Neural crest cell (in vitro differentiated cells): ENCODE results near the gene SAYSD1. TPM values are rescaled to one million over a fixed set of nuclear protein-coding genes. Genes with fewer than 3 reads are reported as not detected.

ENCODE experiments used
- DNase-seq: peaks from one replicate; pipeline ENCODE4 v3.0.0; 2021; ENCODE audit warnings: low read depth, mixed read lengths, low spot score
- H3K27ac Mint-ChIP-seq: one replicate; pipeline ENCODE4 v1.8.0; 2021; ENCODE audit warnings: mild to moderate bottlenecking, mixed read lengths; ENCODE audit not compliant: unreplicated experiment
- H3K27me3 Mint-ChIP-seq: 2 replicates; pipeline ENCODE4 v1.8.0; 2021; ENCODE audit warnings: low read depth, mild to moderate bottlenecking, mixed read lengths
- H3K36me3 Mint-ChIP-seq: 2 replicates; pipeline ENCODE4 v1.8.0; 2021; ENCODE audit warnings: low read depth, mild to moderate bottlenecking, mixed read lengths
- H3K4me1 Mint-ChIP-seq: 2 replicates; pipeline ENCODE4 v1.8.0; 2021; ENCODE audit warnings: mixed read lengths
- H3K4me3 Mint-ChIP-seq: one replicate; pipeline ENCODE4 v1.8.0; 2021; ENCODE audit warnings: mild to moderate bottlenecking, mixed read lengths
- H3K9me3 Mint-ChIP-seq: 2 replicates; pipeline ENCODE4 v1.8.0; 2021; ENCODE audit warnings: mixed read lengths
- total RNA-seq: library from RNA; stranded (reverse); gene quantifications from 2 replicates; pipeline ENCODE4 v1.2.1, GENCODE V29; 2021
- TF ChIP-seq, protein P1 (sequence below): fragments of 200-600 bp; sonication (generic); conservative IDR thresholded peaks from 2 replicates; pipeline ENCODE4 v1.5.0; 2021; ENCODE audit warnings: antibody characterized with exemption, mild to moderate bottlenecking

Gene SAYSD1
- total RNA-seq, 1 donor from 2014 or later = 13.4 TPM

DNA sequence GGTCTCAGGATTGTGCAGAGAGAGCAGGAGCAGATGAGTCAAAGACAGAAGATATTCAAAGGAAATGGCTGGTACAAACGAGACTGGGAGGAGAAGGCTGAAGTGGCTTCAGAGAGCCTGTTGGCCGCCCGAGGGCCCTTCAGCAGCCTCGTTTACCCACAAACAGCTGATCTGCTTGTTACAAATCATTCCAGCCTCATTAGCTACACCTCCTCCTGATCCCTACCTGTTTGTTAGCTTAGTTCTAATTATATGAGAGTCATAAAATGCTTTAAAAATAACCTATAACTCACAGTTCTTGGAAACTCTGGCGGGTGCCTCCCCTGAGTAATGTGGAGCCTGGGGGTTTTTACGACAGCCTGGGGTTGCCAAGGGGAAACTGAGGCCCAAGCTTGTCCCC, 53.8 kb downstream of the SAYSD1 start:
- Mint-ChIP-seq H3K9me3 (no peaks in the 10 kb centered on the region), H3K4me1 (no peaks in the 10 kb centered on the region), H3K27me3 (peaks cover 9% of the 10 kb centered on the region), H3K27ac (no peak overlapping the region), H3K36me3 (no peaks in the 10 kb centered on the region), H3K4me3 (no peak overlapping the region)
- TF ChIP-seq, protein P1, sequence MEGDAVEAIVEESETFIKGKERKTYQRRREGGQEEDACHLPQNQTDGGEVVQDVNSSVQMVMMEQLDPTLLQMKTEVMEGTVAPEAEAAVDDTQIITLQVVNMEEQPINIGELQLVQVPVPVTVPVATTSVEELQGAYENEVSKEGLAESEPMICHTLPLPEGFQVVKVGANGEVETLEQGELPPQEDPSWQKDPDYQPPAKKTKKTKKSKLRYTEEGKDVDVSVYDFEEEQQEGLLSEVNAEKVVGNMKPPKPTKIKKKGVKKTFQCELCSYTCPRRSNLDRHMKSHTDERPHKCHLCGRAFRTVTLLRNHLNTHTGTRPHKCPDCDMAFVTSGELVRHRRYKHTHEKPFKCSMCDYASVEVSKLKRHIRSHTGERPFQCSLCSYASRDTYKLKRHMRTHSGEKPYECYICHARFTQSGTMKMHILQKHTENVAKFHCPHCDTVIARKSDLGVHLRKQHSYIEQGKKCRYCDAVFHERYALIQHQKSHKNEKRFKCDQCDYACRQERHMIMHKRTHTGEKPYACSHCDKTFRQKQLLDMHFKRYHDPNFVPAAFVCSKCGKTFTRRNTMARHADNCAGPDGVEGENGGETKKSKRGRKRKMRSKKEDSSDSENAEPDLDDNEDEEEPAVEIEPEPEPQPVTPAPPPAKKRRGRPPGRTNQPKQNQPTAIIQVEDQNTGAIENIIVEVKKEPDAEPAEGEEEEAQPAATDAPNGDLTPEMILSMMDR = no peak
- no peak for DNase-seq

DNA sequence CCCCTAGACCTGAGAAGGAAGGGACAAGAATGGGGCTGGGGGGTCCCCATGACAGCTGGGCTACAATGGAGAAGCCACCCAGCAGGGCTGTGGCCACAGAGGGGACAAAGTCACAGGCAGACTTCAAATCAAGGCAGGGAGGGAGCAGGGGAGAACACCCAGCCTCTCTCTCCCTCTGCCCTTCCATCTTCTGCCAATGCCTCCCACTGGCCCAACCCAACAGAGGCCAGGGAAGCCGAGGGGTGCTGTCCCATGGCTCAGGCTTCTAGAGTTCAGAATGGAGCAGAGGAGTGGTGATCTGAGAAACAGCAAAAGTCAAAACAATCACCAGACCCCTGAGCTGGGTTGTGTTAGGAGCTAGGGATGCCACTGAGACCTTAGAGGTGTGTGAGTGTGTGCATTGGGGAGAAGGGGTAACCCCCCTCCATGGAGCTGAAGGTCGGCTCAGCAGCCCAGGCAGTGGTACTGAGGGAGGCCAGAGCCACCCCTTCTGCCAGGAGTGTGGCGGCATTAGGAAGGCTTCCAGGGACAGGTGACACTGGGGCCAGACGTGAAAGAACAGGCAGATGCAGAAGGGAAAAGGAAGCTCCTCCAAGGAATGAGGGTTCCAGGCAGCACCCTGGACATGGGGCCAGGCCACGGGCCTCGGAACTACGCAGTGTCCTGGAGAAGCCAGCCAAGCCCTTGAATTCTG, 54.4 kb downstream of the SAYSD1 start:
- no peak overlapping the region for H3K4me3 Mint-ChIP-seq
- no peak overlapping the region for H3K27ac Mint-ChIP-seq
- peaks cover 9% of the 10 kb centered on the region for H3K27me3 Mint-ChIP-seq
- H3K9me3 Mint-ChIP-seq = no peaks in the 10 kb centered on the region
- H3K36me3 Mint-ChIP-seq = no peaks in the 10 kb centered on the region
- no peak for DNase-seq
- H3K4me1 Mint-ChIP-seq = no peaks in the 10 kb centered on the region
- TF ChIP-seq, protein P1 = no peak

DNA sequence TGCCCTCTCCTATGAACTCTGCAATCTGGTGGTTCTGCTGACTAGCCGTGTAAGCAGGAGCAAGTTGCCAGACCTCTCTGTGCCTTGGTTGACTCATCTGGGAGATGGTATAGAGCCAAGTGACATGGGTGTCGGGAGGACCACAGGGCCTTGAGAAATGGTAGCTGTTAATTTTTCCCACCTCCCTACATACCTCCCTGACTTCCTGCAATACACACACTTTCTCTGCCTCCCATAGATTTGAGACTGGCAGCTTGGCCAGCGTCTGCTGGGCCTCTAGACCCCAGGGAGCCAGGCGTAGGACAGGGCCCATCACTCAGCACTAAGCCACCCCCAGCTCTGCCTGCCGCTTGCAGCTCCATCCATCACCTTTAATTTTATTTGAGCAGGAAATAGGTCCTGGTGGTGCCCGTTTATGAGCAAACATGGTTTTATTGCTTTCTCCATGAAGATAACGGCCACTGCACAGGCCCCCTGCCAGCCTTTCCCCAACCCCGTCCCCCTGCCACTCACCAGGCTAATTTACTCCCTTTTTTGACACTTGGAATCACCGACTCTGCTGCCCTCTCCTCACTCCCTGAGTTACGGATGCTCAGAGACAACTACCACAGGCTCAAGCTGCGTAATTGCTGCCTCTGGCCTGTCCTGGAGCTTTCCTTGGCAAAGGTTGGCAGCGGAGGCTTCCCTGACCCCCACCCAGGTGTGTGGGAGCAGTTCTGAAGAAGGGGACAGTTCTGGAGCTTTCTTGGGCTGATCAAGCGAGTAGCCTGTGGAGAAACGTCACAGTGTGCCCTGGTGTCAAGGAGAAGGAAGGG, 55.3 kb downstream of the SAYSD1 start:
- H3K4me1 Mint-ChIP-seq = no peaks in the 10 kb centered on the region
- no peaks in the 10 kb centered on the region for H3K9me3 Mint-ChIP-seq
- H3K4me3 Mint-ChIP-seq = no peak overlapping the region
- TF ChIP-seq, protein P1 = no peak
- no peaks in the 10 kb centered on the region for H3K36me3 Mint-ChIP-seq
- no peak for DNase-seq
- no peak overlapping the region for H3K27ac Mint-ChIP-seq
- peaks cover 4% of the 10 kb centered on the region for H3K27me3 Mint-ChIP-seq

DNA sequence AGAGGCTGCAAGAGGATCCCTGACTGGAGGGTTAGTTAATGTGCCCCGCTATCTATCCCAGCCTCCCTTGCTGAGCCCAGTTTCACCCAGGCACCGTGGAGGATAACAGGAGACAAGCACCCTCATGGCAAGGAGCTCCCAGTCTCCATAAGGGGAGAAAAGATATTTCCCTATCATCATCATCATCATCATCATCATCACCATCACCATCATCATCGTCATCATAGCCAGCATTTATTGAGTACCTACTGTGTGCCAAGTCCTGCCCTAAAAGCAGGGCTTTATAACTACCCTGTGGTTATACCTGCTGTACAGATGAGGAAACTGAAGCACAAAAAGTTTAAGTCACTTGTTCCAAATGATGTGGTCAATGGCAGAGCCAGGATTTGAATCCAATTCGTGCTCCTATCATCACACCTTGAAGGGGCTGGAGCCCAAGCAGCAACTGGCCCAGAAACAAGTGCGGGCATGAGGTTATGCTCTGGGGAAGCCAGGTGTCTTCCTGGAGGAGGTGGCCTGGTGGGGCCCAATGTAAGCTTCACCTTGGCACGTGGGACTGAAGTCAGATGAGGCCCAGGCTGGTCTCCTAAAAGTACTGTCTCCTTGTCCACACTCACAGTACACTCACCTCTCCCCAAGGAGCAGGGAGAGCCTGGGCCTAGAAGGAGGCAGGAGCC, 56.4 kb downstream of the SAYSD1 start:
- H3K36me3 Mint-ChIP-seq = no peaks in the 10 kb centered on the region
- H3K27me3 Mint-ChIP-seq = peaks cover 3% of the 10 kb centered on the region
- no peak overlapping the region for H3K27ac Mint-ChIP-seq
- DNase-seq = no peak
- TF ChIP-seq, protein P1 = no peak
- H3K9me3 Mint-ChIP-seq = no peaks in the 10 kb centered on the region
- no peak overlapping the region for H3K4me3 Mint-ChIP-seq
- H3K4me1 Mint-ChIP-seq = no peaks in the 10 kb centered on the region

DNA sequence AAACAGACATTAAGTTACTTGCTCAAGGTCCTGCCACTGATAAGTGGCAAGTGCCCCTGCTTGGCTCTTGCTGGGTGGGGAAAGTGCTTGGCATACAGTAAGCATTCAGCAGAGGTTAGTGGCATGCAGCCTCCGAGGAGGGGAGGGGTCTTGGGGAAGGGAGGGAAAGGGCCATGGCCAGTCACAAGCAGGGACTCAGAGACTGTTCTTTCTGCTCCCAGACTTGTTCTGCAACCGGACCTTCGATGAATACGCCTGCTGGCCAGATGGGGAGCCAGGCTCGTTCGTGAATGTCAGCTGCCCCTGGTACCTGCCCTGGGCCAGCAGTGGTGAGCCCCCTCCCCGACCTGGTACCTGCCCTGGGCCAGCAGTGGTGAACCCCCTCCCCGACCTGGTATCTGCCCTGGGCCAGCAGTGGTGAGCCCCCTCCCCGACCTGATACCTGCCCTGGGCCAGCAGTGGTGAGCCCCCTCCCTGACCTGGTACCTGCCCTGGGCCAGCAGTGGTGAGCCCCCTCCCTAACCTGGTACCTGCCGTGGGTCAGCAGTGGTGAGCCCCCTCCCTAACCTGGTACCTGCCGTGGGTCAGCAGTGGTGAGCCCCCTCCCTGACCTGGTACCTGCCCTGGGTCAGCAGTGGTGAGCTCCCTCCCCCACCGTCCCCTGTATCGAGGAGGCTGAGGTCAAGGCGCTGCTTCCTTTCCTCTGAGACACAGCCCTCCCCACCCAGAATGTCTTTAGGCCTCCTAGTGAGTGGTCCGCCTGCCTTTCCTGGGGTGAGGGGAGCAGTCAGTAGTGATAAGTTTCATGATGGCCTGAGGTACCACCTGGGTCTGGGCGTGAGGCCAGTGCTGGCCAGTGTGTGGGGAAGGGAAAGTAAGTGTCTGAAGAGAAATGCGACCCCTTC, 57.5 kb downstream of the SAYSD1 start:
- H3K27ac Mint-ChIP-seq = no peak overlapping the region
- peaks cover 10% of the 10 kb centered on the region for H3K27me3 Mint-ChIP-seq
- H3K4me1 Mint-ChIP-seq = no peaks in the 10 kb centered on the region
- DNase-seq = no peak
- H3K36me3 Mint-ChIP-seq = no peaks in the 10 kb centered on the region
- H3K4me3 Mint-ChIP-seq = no peak overlapping the region
- TF ChIP-seq, protein P1 = no peak
- H3K9me3 Mint-ChIP-seq = no peaks in the 10 kb centered on the region
